Cardiac atrium fibroblast (primary cell): ENCODE data around the gene STXBP5L. TPM values are rescaled to one million over a fixed set of nuclear protein-coding genes. Genes with fewer than 3 reads are reported as not detected.

Experiments
- total RNA-seq: library from RNA; depleted of rRNA; stranded (reverse); fragments of >200 nt; gene quantifications from 2 replicates; pipeline ENCODE4 v1.2.3, GENCODE V29; 2015

The STXBP5L gene
- total RNA-seq, result 0.16 TPM in 1 of 2 replicates, not detected in the other

DNA sequence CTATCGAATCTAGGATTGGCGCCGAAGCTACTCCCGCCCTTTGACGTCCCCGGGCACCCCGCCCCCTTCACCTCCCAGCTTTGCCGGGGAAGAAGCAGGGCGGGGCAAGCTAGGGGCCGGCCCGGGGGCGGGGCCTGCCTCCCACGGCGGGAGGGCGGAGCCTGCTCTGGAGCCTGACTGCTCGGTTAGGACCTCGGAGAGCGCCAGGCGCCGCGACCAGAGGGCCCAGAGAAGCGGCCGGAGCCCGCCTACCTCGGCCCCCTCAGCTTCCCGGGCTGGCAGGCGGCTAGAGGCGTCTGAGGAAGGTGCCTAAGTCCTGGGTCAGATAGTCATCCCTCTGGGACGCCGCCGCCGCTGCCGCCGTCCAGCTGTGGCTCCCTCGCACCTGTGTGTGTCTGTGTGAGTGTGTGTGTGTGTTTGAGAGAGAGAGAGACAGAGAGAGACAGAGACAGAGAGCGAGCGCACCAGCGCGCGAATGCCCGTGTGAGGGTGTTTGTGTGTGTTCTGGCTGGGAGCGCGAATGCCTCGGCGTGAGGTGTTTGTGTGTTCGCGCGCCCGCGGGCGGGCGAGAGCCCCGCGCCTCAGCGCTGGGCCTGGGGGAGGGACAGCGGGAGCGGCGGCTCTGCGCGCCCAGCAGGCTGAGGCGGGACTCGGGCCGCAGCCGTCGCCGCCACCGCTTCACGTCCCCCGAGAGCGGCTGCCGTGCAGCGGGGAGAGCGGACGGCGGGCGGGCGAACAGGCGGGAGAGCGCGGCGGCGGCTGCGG, at the start of gene STXBP5L:
STXBP5L (plus strand) TSS at position 176 of the 765 bp plus-strand sequence. CDS start 1,374 bp downstream, outside the sequence.

Other genes with a start within 250 kb of the STXBP5L start
- gene HGD, start 226.0 kb upstream of the STXBP5L start, total RNA-seq, result 4.1 and 5.2 TPM in 2 replicates
- 16.2 and 17.0 TPM in 2 replicates for gene RABL3, start 165.7 kb upstream of the STXBP5L start, total RNA-seq
- 11.7 and 15.2 TPM in 2 replicates for gene GTF2E1, start 165.5 kb upstream of the STXBP5L start, total RNA-seq